Measurements from ENCODE around the gene RIMS1.

Gene RIMS1

GRCh38 chr6:71886184-71887005, at the start of gene RIMS1:
Gene RIMS1 (plus strand): TSS chr6:71886550. CDS start chr6:71887024, 474 bp downstream.
- peak; percentile 79 for DNase-seq (ENCODE audit: low spot score)

GRCh38 chr6:71851214-71851613, 35.1 kb upstream of the RIMS1 start:
- DNase-seq (ENCODE audit: low spot score), result no peak

GRCh38 chr6:71852948-71853347, 33.4 kb upstream of the RIMS1 start:
- peak; percentile 21 for DNase-seq (ENCODE audit: low spot score)

GRCh38 chr6:71855406-71855805, 30.9 kb upstream of the RIMS1 start:
- DNase-seq (ENCODE audit: low spot score), result no peak

GRCh38 chr6:71879016-71879415, 7.3 kb upstream of the RIMS1 start:
- no peak for DNase-seq (ENCODE audit: low spot score)

GRCh38 chr6:71887006-71887743, 825 bp downstream of the RIMS1 start:
- DNase-seq (ENCODE audit: low spot score), result peak; percentile 31

GRCh38 chr6:71887744-71888230, 1.4 kb downstream of the RIMS1 start:
- DNase-seq (ENCODE audit: low spot score), result no peak

- DNase-seq (ENCODE audit: low spot score), result no peak
Observed at GRCh38 chr6:71888756-71889340, 2.5 kb downstream of the RIMS1 start.

GRCh38 chr6:71889366-71889765, 3.0 kb downstream of the RIMS1 start:
- DNase-seq (ENCODE audit: low spot score), result no peak

- DNase-seq (ENCODE audit: low spot score), result no peak
Observed at GRCh38 chr6:71892641-71893040, 6.3 kb downstream of the RIMS1 start.

GRCh38 chr6:71900642-71901041, 14.3 kb downstream of the RIMS1 start:
- no peak for DNase-seq (ENCODE audit: low spot score)

- DNase-seq (ENCODE audit: low spot score), result no peak
Observed at GRCh38 chr6:71902261-71902660, 15.9 kb downstream of the RIMS1 start.

GRCh38 chr6:71906813-71907212, 20.5 kb downstream of the RIMS1 start:
- DNase-seq (ENCODE audit: low spot score), result no peak

GRCh38 chr6:71908162-71908765, 21.9 kb downstream of the RIMS1 start:
- DNase-seq (ENCODE audit: low spot score), result no peak

GRCh38 chr6:71913444-71914234, 27.3 kb downstream of the RIMS1 start:
- DNase-seq (ENCODE audit: low spot score), result no peak

- DNase-seq (ENCODE audit: low spot score), result peak; percentile 6
Observed at GRCh38 chr6:71929047-71929446, 42.7 kb downstream of the RIMS1 start.

- DNase-seq (ENCODE audit: low spot score), result no peak
Observed at GRCh38 chr6:71933881-71934280, 47.5 kb downstream of the RIMS1 start.

GRCh38 chr6:71965404-71965803, 79.1 kb downstream of the RIMS1 start:
- DNase-seq (ENCODE audit: low spot score), result no peak

- no peak for DNase-seq (ENCODE audit: low spot score)
Observed at GRCh38 chr6:71967436-71967835, 81.1 kb downstream of the RIMS1 start.

GRCh38 chr6:71977884-71978283, 91.5 kb downstream of the RIMS1 start:
- DNase-seq (ENCODE audit: low spot score), result no peak

- no peak for DNase-seq (ENCODE audit: low spot score)
Observed at GRCh38 chr6:71979911-71980310, 93.6 kb downstream of the RIMS1 start.

- DNase-seq (ENCODE audit: low spot score), result no peak
Observed at GRCh38 chr6:71982389-71982788, 96.0 kb downstream of the RIMS1 start.
